NCI-H748 (cell line): ENCODE data around the gene RFX3.
"Not testable (repeated sequence)": the region's sequence is repeated elsewhere in the genome, so short reads cannot be mapped to it uniquely, and the experiment has no call there.

ENCODE experiments used
- DNase-seq: peaks from one replicate; lab custom pipeline; 2025; ENCODE audit not compliant: unreplicated experiment; lab: John Stamatoyannopoulos, UW

Gene RFX3

GRCh38 chr9:3361116-3361515 lies 164.7 kb downstream of the RFX3 start:
- no peak for DNase-seq

- DNase-seq, result no peak
These were observed 165.6 kb downstream of the RFX3 start for GRCh38 chr9:3360245-3360644.

- DNase-seq, result no peak
These were observed 166.0 kb downstream of the RFX3 start for GRCh38 chr9:3359778-3360177.

GRCh38 chr9:3359048-3359692 lies 166.6 kb downstream of the RFX3 start:
- no peak for DNase-seq

- DNase-seq, result no peak
These were observed 177.6 kb downstream of the RFX3 start for GRCh38 chr9:3348169-3348568.

- no peak for DNase-seq
These were observed 179.3 kb downstream of the RFX3 start for GRCh38 chr9:3346549-3346948.

- DNase-seq, result peak; percentile 6
These were observed 182.1 kb downstream of the RFX3 start for GRCh38 chr9:3343671-3344070.

- DNase-seq, result no peak
These were observed 183.5 kb downstream of the RFX3 start for GRCh38 chr9:3342159-3342777.

- DNase-seq, result no peak
These were observed 188.1 kb downstream of the RFX3 start for GRCh38 chr9:3337515-3338225.

GRCh38 chr9:3336951-3337350 lies 188.8 kb downstream of the RFX3 start:
- no peak for DNase-seq

GRCh38 chr9:3332802-3333201 lies 193.0 kb downstream of the RFX3 start:
- no peak for DNase-seq

GRCh38 chr9:3331801-3332200 lies 194.0 kb downstream of the RFX3 start:
- DNase-seq, result peak; percentile 42

- DNase-seq, result no peak
These were observed 194.9 kb downstream of the RFX3 start for GRCh38 chr9:3330792-3331420.

GRCh38 chr9:3329361-3329760 lies 196.4 kb downstream of the RFX3 start:
- DNase-seq, result no peak

- DNase-seq, result no peak
These were observed 202.1 kb downstream of the RFX3 start for GRCh38 chr9:3323714-3324113.

- DNase-seq, result no peak
These were observed 204.6 kb downstream of the RFX3 start for GRCh38 chr9:3321186-3321585.

- DNase-seq, result not testable (repeated sequence)
These were observed 213.2 kb downstream of the RFX3 start for GRCh38 chr9:3312595-3312994.

GRCh38 chr9:3308609-3309008 lies 217.2 kb downstream of the RFX3 start:
- no peak for DNase-seq

GRCh38 chr9:3304388-3304787 lies 221.4 kb downstream of the RFX3 start:
- not testable (repeated sequence) for DNase-seq

GRCh38 chr9:3299872-3300271 lies 225.9 kb downstream of the RFX3 start:
- no peak for DNase-seq

- no peak for DNase-seq
These were observed 229.3 kb downstream of the RFX3 start for GRCh38 chr9:3296536-3296935.

GRCh38 chr9:3292311-3292710 lies 233.5 kb downstream of the RFX3 start:
- DNase-seq, result no peak
